Thyroid gland (tissue), 4 donors: Measurements from ENCODE around the gene KRTAP5-4.

Source experiments
- CTCF ChIP-seq, 6 experiments: fragments of 200-600 bp in 3 of 6; fragments of 450-650 bp in 3 of 6; sonication (generic) in 3 of 6; IDR thresholded peaks; one replicate each; pipeline ENCODE4 v1.5.1; 2016 to 2019; ENCODE audit warnings: antibody characterized with exemption in 6 of 6, mild to moderate bottlenecking in 2 of 6, inconsistent platforms in 1 of 6, moderate library complexity in 1 of 6
- POLR2A ChIP-seq, 2 donors: fragments of 450-650 bp; IDR thresholded peaks; one replicate each; pipeline ENCODE4 v1.6.1; 2017; ENCODE audit warnings: antibody characterized with exemption in 2 of 2, mild to moderate bottlenecking in 2 of 2, moderate library complexity in 1 of 2

- TF ChIP-seq CTCF (IDR thresholded peaks at IDR 0.05) (no peak), POLR2A (IDR thresholded peaks at IDR 0.05) (no peak)
These were observed 29.6 kb upstream of the KRTAP5-4 start for GRCh38 chr11:1651411-1651980.
